Uterus (tissue), 2 donors: ENCODE data around the gene FYTTD1.

ENCODE experiments used
- POLR2A ChIP-seq, 2 donors: fragments of 450-650 bp; IDR thresholded peaks; one replicate each; pipeline ENCODE4 v1.6.1; 2016; ENCODE audit warnings: antibody characterized with exemption in 2 of 2, mild to moderate bottlenecking in 1 of 2, moderate library complexity in 1 of 2
- TF ChIP-seq, protein P1 (sequence below), 4 experiments: fragments of 200-600 bp in 2 of 4; fragments of 450-650 bp in 2 of 4; sonication (generic) in 2 of 4; IDR thresholded peaks; one replicate each; pipeline ENCODE4 v1.5.1; 2016 to 2019; ENCODE audit warnings: antibody characterized with exemption in 4 of 4, mild to moderate bottlenecking in 2 of 4, moderate library complexity in 1 of 4

DNA sequence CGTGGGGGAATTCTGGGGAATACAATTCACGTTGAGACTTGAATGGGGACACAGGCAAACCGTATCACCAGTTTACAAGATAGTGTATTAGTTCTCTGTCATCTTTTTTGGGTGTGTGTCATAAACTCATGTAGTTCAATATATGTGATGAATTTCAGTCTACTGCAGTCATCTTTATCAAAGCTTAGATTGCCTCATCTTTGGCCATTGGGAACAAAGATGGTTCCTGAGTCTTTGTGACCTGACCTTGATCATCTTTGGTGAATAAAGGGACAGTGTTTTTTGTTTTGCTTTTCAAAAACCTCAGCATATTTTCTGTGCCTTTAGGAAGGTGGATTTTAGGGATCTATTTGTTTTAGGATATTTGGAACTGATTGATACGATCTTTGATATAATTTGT lies 64.7 kb downstream of the FYTTD1 start:
- TF ChIP-seq, protein P1, sequence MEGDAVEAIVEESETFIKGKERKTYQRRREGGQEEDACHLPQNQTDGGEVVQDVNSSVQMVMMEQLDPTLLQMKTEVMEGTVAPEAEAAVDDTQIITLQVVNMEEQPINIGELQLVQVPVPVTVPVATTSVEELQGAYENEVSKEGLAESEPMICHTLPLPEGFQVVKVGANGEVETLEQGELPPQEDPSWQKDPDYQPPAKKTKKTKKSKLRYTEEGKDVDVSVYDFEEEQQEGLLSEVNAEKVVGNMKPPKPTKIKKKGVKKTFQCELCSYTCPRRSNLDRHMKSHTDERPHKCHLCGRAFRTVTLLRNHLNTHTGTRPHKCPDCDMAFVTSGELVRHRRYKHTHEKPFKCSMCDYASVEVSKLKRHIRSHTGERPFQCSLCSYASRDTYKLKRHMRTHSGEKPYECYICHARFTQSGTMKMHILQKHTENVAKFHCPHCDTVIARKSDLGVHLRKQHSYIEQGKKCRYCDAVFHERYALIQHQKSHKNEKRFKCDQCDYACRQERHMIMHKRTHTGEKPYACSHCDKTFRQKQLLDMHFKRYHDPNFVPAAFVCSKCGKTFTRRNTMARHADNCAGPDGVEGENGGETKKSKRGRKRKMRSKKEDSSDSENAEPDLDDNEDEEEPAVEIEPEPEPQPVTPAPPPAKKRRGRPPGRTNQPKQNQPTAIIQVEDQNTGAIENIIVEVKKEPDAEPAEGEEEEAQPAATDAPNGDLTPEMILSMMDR (IDR thresholded peaks at IDR 0.05), result no peak
- no peak for TF ChIP-seq POLR2A (IDR thresholded peaks at IDR 0.05)
